ENCODE results near the gene POLR2H.

The POLR2H gene

DNA sequence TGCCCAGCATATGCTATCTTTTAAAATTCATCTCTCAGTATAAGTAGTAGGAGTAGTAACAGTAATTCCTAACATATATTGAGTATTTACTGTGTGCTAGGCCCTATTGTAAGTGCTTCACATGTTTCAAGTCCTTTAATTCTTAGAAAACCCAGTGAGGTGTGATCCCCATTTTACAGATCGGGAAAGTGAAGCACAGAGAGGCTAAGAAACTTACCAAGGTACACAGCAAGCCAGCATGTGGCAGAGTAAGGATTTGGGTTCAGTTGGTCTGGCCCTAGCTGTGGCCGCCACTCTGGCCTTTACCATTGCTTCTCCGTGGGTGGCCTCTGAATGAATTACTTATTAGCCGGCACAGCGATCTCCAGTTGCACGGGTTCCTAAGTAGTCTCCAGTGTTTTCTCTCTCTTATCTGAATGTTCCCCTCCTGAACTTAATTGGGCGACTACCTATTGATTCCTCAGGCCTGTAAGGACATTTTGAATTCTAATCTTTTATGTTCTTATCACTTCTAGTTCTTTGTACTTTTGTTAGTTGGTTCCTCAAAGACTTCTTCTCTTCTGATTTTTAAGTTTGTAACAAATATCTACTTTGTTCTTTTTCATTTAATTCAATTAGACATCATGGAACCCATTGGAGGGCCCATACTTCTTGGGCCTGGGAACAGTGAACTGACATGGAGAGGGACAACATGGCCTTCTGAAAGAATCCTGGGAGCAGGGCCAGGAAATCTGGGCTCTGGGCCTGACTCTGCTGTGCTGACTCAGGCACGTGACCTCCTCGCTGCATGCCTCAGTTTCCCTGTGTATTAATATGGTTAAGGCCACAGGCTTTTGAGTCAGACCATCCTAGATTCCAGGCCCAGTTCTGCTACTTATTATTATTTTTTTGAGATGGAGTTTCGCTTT lies 11.7 kb upstream of the POLR2H start:
- no peaks in the 10 kb centered on the region for H3K9me3 ChIP-seq (ENCODE audit: insufficient read depth, low read length, severe bottlenecking)
- H3K27me3 ChIP-seq (ENCODE audit: insufficient read depth, low read length, poor library complexity), result no peaks in the 10 kb centered on the region
- H3K4me1 ChIP-seq (ENCODE audit: insufficient read depth, low read length), result no peaks in the 10 kb centered on the region
- no peak for ATAC-seq (ENCODE audit: insufficient read depth, low read depth)
- H3K4me3 ChIP-seq (ENCODE audit: low read depth in 1 of 2, low read length in 2 of 2), result no peak overlapping the region
- H3K79me2 ChIP-seq (ENCODE audit: insufficient read depth, low read length), result no peaks in the 10 kb centered on the region
- no peak for DNase-seq
- H4K20me1 ChIP-seq (ENCODE audit: insufficient read depth, low read length), result peaks cover 8% of the 10 kb centered on the region; the same call in 1 of the 2 replicates
- H3K36me3 ChIP-seq (ENCODE audit: insufficient read depth, low read length), result peaks cover 6% of the 10 kb centered on the region; the same call in 1 of the 2 replicates
- TF ChIP-seq EZH2 (IDR thresholded peaks at IDR 0.05; ENCODE audit: borderline replicate concordance, low read depth, low read length, severe bottlenecking), result no peak
- TF ChIP-seq, protein P1, sequence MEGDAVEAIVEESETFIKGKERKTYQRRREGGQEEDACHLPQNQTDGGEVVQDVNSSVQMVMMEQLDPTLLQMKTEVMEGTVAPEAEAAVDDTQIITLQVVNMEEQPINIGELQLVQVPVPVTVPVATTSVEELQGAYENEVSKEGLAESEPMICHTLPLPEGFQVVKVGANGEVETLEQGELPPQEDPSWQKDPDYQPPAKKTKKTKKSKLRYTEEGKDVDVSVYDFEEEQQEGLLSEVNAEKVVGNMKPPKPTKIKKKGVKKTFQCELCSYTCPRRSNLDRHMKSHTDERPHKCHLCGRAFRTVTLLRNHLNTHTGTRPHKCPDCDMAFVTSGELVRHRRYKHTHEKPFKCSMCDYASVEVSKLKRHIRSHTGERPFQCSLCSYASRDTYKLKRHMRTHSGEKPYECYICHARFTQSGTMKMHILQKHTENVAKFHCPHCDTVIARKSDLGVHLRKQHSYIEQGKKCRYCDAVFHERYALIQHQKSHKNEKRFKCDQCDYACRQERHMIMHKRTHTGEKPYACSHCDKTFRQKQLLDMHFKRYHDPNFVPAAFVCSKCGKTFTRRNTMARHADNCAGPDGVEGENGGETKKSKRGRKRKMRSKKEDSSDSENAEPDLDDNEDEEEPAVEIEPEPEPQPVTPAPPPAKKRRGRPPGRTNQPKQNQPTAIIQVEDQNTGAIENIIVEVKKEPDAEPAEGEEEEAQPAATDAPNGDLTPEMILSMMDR (IDR thresholded peaks at IDR 0.05; ENCODE audit: borderline replicate concordance, extremely low read depth, low read length, poor library complexity, severe bottlenecking), result no peak
- no peak overlapping the region for H3K4me2 ChIP-seq (ENCODE audit: insufficient read depth, low read length)
- H2AFZ ChIP-seq (ENCODE audit: low read depth, low read length), result no peak overlapping the region
- H3K27ac ChIP-seq (ENCODE audit: low read length), result no peak overlapping the region
- H3K9ac ChIP-seq (ENCODE audit: low read depth, low read length), result no peak overlapping the region

DNA sequence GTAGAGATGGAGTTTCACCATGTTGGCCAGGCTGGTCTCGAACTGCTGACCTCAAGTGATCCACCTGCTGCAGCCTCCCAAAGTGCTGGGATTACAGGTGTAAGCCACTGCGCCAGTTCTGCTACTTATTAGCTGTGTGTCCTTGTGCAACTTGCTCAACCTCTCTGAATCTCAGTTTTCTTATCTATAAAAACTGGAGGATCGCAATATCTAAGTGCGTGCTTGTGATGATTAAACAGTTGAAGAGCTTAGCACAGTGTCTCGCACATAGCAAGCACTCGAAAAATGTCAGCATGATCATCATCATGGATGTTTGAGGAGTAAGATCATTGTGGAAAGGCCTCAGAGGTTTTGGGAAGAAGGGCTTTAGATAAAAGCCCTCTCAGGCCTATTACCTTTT lies 10.9 kb upstream of the POLR2H start:
- ATAC-seq (ENCODE audit: insufficient read depth, low read depth) (no peak), DNase-seq (no peak)
- H3K9ac ChIP-seq (ENCODE audit: low read depth, low read length), result no peak overlapping the region
- no peak for TF ChIP-seq EZH2 (IDR thresholded peaks at IDR 0.05; ENCODE audit: borderline replicate concordance, low read depth, low read length, severe bottlenecking)
- TF ChIP-seq, protein P1 (IDR thresholded peaks at IDR 0.05; ENCODE audit: borderline replicate concordance, extremely low read depth, low read length, poor library complexity, severe bottlenecking), result no peak
- H3K27ac ChIP-seq (ENCODE audit: low read length), result no peak overlapping the region
- H3K36me3 ChIP-seq (ENCODE audit: insufficient read depth, low read length), result peaks cover 11% of the 10 kb centered on the region
- no peak overlapping the region for H2AFZ ChIP-seq (ENCODE audit: low read depth, low read length)
- H3K4me3 ChIP-seq (ENCODE audit: low read depth in 1 of 2, low read length in 2 of 2), result no peak overlapping the region
- H3K79me2 ChIP-seq (ENCODE audit: insufficient read depth, low read length), result no peaks in the 10 kb centered on the region
- H3K9me3 ChIP-seq (ENCODE audit: insufficient read depth, low read length, severe bottlenecking), result no peaks in the 10 kb centered on the region
- no peak overlapping the region for H3K4me2 ChIP-seq (ENCODE audit: insufficient read depth, low read length)
- no peaks in the 10 kb centered on the region for H3K27me3 ChIP-seq (ENCODE audit: insufficient read depth, low read length, poor library complexity)
- peaks cover 8% of the 10 kb centered on the region; the same call in 1 of the 2 replicates for H4K20me1 ChIP-seq (ENCODE audit: insufficient read depth, low read length)
- H3K4me1 ChIP-seq (ENCODE audit: insufficient read depth, low read length), result no peaks in the 10 kb centered on the region

DNA sequence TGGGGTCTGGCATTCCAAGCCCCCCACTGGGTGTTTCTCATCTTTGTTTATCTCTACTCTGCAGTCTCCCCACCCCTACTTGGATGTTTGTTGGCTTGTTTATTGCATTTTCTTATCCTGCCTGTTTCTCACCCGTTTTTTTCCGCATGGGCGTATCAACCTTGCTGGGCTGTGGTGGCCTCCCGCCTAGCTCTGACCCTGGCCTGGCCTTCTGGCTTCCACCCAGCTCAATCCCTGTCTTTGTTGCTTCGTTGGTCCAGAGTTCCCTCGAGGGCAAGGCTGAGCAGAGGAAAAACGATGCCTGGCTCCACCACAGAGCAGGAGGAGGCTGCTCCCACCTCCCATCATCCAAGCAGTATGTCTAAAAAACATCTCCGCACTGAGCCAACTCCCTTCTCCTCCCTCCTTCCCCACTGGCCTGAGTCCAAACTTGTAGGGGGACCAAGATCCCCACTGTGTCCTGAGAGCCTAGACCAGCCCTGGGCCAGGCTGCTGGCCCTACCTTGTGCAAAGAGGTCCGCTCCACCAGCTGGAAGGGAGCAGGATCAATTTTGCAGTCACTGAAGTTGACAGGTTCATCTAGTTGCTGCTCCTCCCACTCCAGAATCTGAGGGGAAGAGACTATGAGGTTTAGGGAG lies 9.9 kb upstream of the POLR2H start:
- Histone ChIP-seq H4K20me1 (ENCODE audit: insufficient read depth, low read length) (peaks cover 8% of the 10 kb centered on the region; the same call in 1 of the 2 replicates), H3K36me3 (ENCODE audit: insufficient read depth, low read length) (peaks cover 14% of the 10 kb centered on the region), H3K4me1 (ENCODE audit: insufficient read depth, low read length) (no peaks in the 10 kb centered on the region), H3K27ac (ENCODE audit: low read length) (no peak overlapping the region), H3K9ac (ENCODE audit: low read depth, low read length) (no peak overlapping the region), H3K4me2 (ENCODE audit: insufficient read depth, low read length) (no peak overlapping the region), H3K27me3 (ENCODE audit: insufficient read depth, low read length, poor library complexity) (no peaks in the 10 kb centered on the region), H3K4me3 (ENCODE audit: low read depth in 1 of 2, low read length in 2 of 2) (no peak overlapping the region), H3K9me3 (ENCODE audit: insufficient read depth, low read length, severe bottlenecking) (no peaks in the 10 kb centered on the region), H3K79me2 (ENCODE audit: insufficient read depth, low read length) (no peaks in the 10 kb centered on the region), H2AFZ (ENCODE audit: low read depth, low read length) (no peak overlapping the region)
- ATAC-seq (ENCODE audit: insufficient read depth, low read depth) (no peak), DNase-seq (no peak)
- no peak for TF ChIP-seq EZH2 (IDR thresholded peaks at IDR 0.05; ENCODE audit: borderline replicate concordance, low read depth, low read length, severe bottlenecking)
- TF ChIP-seq, protein P1 (IDR thresholded peaks at IDR 0.05; ENCODE audit: borderline replicate concordance, extremely low read depth, low read length, poor library complexity, severe bottlenecking), result no peak

All from DND-41 (cell line).